BE2C (cell line): ENCODE results near the gene CCDC40.

Source experiments
- DNase-seq: peaks from one replicate; pipeline ENCODE4 v3.0.0-alpha.2; 2020
- H3K27me3 ChIP-seq: fragments of 250-450 bp; sonication (Bioruptor Pico); 2 replicates; pipeline ENCODE4 v1.5.1; 2020; ENCODE audit warnings: mild to moderate bottlenecking
- H3K36me3 ChIP-seq: fragments of 250-450 bp; sonication (Bioruptor Pico); 2 replicates; pipeline ENCODE4 v1.5.1; 2020; ENCODE audit warnings: mild to moderate bottlenecking
- H3K4me1 ChIP-seq: fragments of 250-450 bp; sonication (Bioruptor Pico); 2 replicates; pipeline ENCODE4 v1.5.1; 2020
- H3K4me3 ChIP-seq: 2 replicates; pipeline ENCODE4 v1.5.1; 2011; ENCODE audit warnings: low read depth, low read length
- H3K9me3 ChIP-seq: fragments of 250-450 bp; sonication (Bioruptor Pico); 2 replicates; pipeline ENCODE4 v1.5.1; 2020
- CTCF ChIP-seq: IDR thresholded peaks from 2 replicates; pipeline ENCODE4 v1.5.1; 2012; ENCODE audit warnings: mild to moderate bottlenecking, low read depth, low read length

CCDC40 gene

GRCh38 chr17:80102664-80103448 lies 66.4 kb downstream of the CCDC40 start:
- TF ChIP-seq CTCF: no peak
- H3K36me3 ChIP-seq: no peaks in the 10 kb centered on the region
- peak overlapping the region; percentile 94 for H3K4me3 ChIP-seq
- H3K4me1 ChIP-seq: peaks cover 9% of the 10 kb centered on the region
- H3K27me3 ChIP-seq: no peaks in the 10 kb centered on the region
- H3K9me3 ChIP-seq: no peaks in the 10 kb centered on the region
- no peak for DNase-seq

- no peak overlapping the region for H3K4me3 ChIP-seq
- no peaks in the 10 kb centered on the region for H3K27me3 ChIP-seq
- TF ChIP-seq CTCF: no peak
- peaks cover 9% of the 10 kb centered on the region for H3K4me1 ChIP-seq
- H3K36me3 ChIP-seq: no peaks in the 10 kb centered on the region
- DNase-seq: no peak
- no peaks in the 10 kb centered on the region for H3K9me3 ChIP-seq
Observed at GRCh38 chr17:80103449-80104085, 67.1 kb downstream of the CCDC40 start.

GRCh38 chr17:80104321-80104955 lies 68.0 kb downstream of the CCDC40 start:
- Histone ChIP-seq H3K36me3 (no peaks in the 10 kb centered on the region), H3K4me1 (peaks cover 9% of the 10 kb centered on the region), H3K27me3 (no peaks in the 10 kb centered on the region), H3K9me3 (no peaks in the 10 kb centered on the region), H3K4me3 (0 out of 2 replicates have a peak overlapping the region, but pooled peaks have one; percentile 14)
- DNase-seq: peak; percentile 74
- TF ChIP-seq CTCF: no peak

- no peaks in the 10 kb centered on the region for H3K27me3 ChIP-seq
- H3K4me3 ChIP-seq: no peak overlapping the region
- no peaks in the 10 kb centered on the region for H3K9me3 ChIP-seq
- TF ChIP-seq CTCF: no peak
- no peak for DNase-seq
- no peaks in the 10 kb centered on the region for H3K36me3 ChIP-seq
- peaks cover 9% of the 10 kb centered on the region for H3K4me1 ChIP-seq
Observed at GRCh38 chr17:80104956-80105375, 68.5 kb downstream of the CCDC40 start.

- H3K9me3 ChIP-seq: no peaks in the 10 kb centered on the region
- TF ChIP-seq CTCF: no peak
- no peaks in the 10 kb centered on the region for H3K27me3 ChIP-seq
- no peaks in the 10 kb centered on the region for H3K36me3 ChIP-seq
- DNase-seq: no peak
- H3K4me1 ChIP-seq: peaks cover 7% of the 10 kb centered on the region
- no peak overlapping the region for H3K4me3 ChIP-seq
Observed at GRCh38 chr17:80105762-80106161, 69.3 kb downstream of the CCDC40 start.

- no peaks in the 10 kb centered on the region for H3K36me3 ChIP-seq
- H3K4me3 ChIP-seq: no peak overlapping the region
- no peak for DNase-seq
Observed at GRCh38 chr17:80106176-80106575, 69.7 kb downstream of the CCDC40 start.

More at GRCh38 chr17:80106176-80106575, 69.7 kb downstream of the CCDC40 start:
- peaks cover 5% of the 10 kb centered on the region; the same call in 1 of the 2 replicates for H3K4me1 ChIP-seq
- H3K9me3 ChIP-seq: no peaks in the 10 kb centered on the region
- H3K27me3 ChIP-seq: no peaks in the 10 kb centered on the region
- TF ChIP-seq CTCF: no peak
